CD4-positive, CD25-positive, alpha-beta regulatory T cell (primary cell): ENCODE measurements around the gene SSR2. TPM values are rescaled to one million over a fixed set of nuclear protein-coding genes. Genes with fewer than 3 reads are reported as not detected.

Source experiments
- ATAC-seq, 2 donors: fragments of 150-1000 bp; cut with Tn5 transposase; one replicate each; pipeline ENCODE4 v1.10.0; 2021; ENCODE audit warnings: low read depth in 2 of 2, moderate number of reproducible peaks in 2 of 2, moderate library complexity in 1 of 2
- DNase-seq, 3 donors: peaks; one replicate each; pipeline versions ENCODE4 v3.0.0 to v3.0.0-alpha.2; 2012 to 2022; ENCODE audit warnings: mixed read lengths in 1 of 3
- H3K27ac ChIP-seq: one replicate; pipeline ENCODE4 v1.7.0; 2013; ENCODE audit warnings: mild to moderate bottlenecking, low read length; ENCODE audit not compliant: insufficient read depth, poor library complexity, severe bottlenecking
- H3K27me3 ChIP-seq: one replicate; pipeline ENCODE4 v1.7.0; 2013; ENCODE audit warnings: low read length; ENCODE audit not compliant: control insufficient read depth, insufficient read depth
- H3K36me3 ChIP-seq: one replicate; pipeline ENCODE4 v1.7.0; 2013; ENCODE audit warnings: mild to moderate bottlenecking, low read length, moderate library complexity; ENCODE audit not compliant: control insufficient read depth, insufficient read depth
- H3K4me1 ChIP-seq: 2 replicates; pipeline ENCODE4 v1.7.0; 2013; ENCODE audit warnings: mild to moderate bottlenecking, low read length; ENCODE audit not compliant: insufficient read depth, control insufficient read depth, poor library complexity, severe bottlenecking
- H3K4me3 ChIP-seq: one replicate; pipeline ENCODE4 v1.7.0; 2013; ENCODE audit warnings: low read depth, mild to moderate bottlenecking, low read length, moderate library complexity
- H3K9me3 ChIP-seq, 2 experiments: 1 replicate in 1 of 2; 2 replicates in 1 of 2; pipeline ENCODE4 v1.7.0; 2013; ENCODE audit warnings: low read length in 2 of 2, mild to moderate bottlenecking in 1 of 2, moderate library complexity in 1 of 2; ENCODE audit not compliant: control insufficient read depth in 2 of 2
- H3K27ac Mint-ChIP-seq, 3 donors: one replicate each; pipeline ENCODE4 v1.8.0; 2020 to 2022; ENCODE audit warnings: mild to moderate bottlenecking in 3 of 3, mixed read lengths in 3 of 3, moderate library complexity in 2 of 3
- H3K27me3 Mint-ChIP-seq: one replicate; pipeline ENCODE4 v1.8.0; 2022; ENCODE audit warnings: mild to moderate bottlenecking, mixed read lengths
- H3K36me3 Mint-ChIP-seq: one replicate; pipeline ENCODE4 v1.8.0; 2020; ENCODE audit warnings: mixed read lengths
- H3K4me1 Mint-ChIP-seq, 4 donors: one replicate each; pipeline ENCODE4 v1.8.0; 2020 to 2022; ENCODE audit warnings: mixed read lengths in 4 of 4, mild to moderate bottlenecking in 1 of 4
- H3K4me3 Mint-ChIP-seq, 4 donors: one replicate each; pipeline ENCODE4 v1.8.0; 2020 to 2022; ENCODE audit warnings: mild to moderate bottlenecking in 4 of 4, mixed read lengths in 4 of 4, moderate library complexity in 3 of 4
- H3K9me3 Mint-ChIP-seq, 7 donors: one replicate each; pipeline ENCODE4 v1.8.0; 2020 to 2022; ENCODE audit warnings: mixed read lengths in 7 of 7, mild to moderate bottlenecking in 3 of 7, moderate library complexity in 2 of 7
- polyA plus RNA-seq, 4 donors: library from polyadenylated mRNA; unstranded; fragments of 300-500 nt; fragmentation: Illumina TruSeq; gene quantifications; one replicate each; pipeline ENCODE4 v1.2.3, GENCODE V29; 2021
- total RNA-seq: library from RNA; stranded (reverse); gene quantifications from one replicate; pipeline ENCODE4 v1.2.3, GENCODE V29; 2022

Gene SSR2
- total and polyA plus RNA-seq, 5 donors from 2014 or later = 196 to 421 (median 365) TPM

DNA sequence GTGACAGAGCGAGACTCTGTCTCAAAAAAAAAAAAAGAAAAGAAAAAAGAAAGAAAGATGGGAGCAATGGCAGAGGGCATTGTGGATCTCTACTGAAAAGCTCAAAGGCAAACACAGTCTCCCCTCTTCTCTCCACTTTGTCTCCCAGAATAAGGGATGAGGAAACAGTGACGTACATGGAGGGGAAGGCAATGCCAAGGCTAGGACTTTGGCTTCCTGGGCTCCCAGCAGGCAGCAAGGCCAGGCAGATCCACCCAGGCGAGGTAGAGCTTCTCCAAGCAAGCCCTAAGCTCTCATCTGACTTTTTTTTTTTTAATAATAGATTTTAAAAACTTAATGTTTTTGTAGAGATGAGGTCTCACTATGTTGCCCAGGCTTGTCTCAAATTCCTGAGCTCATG is 47.0 kb downstream of the SSR2 start:
- Mint-ChIP-seq H3K36me3 (peaks cover 45% of the 10 kb centered on the region), H3K9me3 (peaks cover 0 to 1% (median 0%) of the 10 kb centered on the region in 7 donors), H3K27me3 (no peaks in the 10 kb centered on the region), H3K4me3 (peak overlapping the region; percentile 92 to 100 (median 99)), H3K27ac (peak overlapping the region; percentile 90 to 95 (median 92)), H3K4me1 (peaks cover 0 to 80% (median 68%) of the 10 kb centered on the region in 4 donors)
- Histone ChIP-seq H3K27me3 (no peaks in the 10 kb centered on the region), H3K4me3 (peak overlapping the region; percentile 92), H3K27ac (peak overlapping the region; percentile 86), H3K36me3 (peaks cover 24% of the 10 kb centered on the region), H3K4me1 (peaks cover 90% of the 10 kb centered on the region), H3K9me3 (no peaks in the 10 kb centered on the region)
- ATAC-seq (no peak), DNase-seq (no peak)

DNA sequence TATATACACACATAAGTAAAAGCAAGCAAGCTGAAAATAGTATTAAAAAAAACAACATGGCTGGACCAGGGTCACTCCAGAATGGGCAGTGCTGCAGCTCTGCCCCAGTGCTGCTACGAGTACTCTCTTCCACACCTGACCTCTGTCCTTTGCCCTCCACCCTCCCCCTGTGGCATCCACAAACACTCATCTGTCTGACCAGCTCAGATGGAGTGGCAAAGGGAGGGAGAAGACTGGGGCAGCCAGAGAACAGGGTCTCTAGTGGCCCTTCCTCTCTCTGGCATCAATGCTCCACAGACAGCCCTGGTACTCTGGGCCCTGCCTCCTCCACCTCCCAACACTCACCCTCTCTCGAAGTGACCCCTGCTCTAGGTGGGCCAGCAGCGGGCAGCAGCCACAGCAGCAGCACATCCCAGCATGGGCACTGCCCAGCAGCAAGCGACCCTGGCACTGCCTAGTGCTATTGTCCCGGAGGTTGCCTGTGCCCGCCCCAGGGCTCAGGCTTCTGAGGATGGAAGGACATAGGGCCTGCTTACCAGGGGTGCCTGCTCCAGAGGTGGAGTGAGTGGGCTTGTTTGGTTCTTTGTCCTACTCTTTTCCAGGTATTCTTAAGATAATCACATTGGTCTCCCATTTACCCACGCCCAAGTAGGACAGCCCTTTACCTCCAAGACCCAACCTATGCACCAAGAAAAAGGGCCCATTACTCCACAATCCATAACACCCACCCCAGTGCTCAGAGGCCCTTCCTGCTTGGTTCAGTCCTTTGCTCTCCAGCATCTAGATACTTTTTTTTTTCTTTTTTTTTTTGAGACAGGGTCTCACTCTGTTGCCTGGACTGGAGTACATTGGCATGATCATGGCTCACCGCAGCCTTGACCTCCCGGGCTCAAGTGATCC is 48.6 kb downstream of the SSR2 start:
- no peak for DNase-seq
- H3K27me3 ChIP-seq = no peaks in the 10 kb centered on the region
- peak overlapping the region; percentile 34 for H3K4me3 ChIP-seq
- Mint-ChIP-seq H3K27ac (peak overlapping the region; percentile 90 to 98 (median 95)), H3K4me3 (peak overlapping the region; percentile 76 to 92 (median 88)), H3K4me1 (peaks cover 0 to 96% (median 80%) of the 10 kb centered on the region in 4 donors), H3K9me3 (peaks cover 0 to 1% (median 0%) of the 10 kb centered on the region in 7 donors), H3K36me3 (peaks cover 41% of the 10 kb centered on the region), H3K27me3 (no peaks in the 10 kb centered on the region)
- H3K27ac ChIP-seq = peak overlapping the region; percentile 72
- peaks cover 40% of the 10 kb centered on the region for H3K36me3 ChIP-seq
- no peak for ATAC-seq
- H3K9me3 ChIP-seq = no peaks in the 10 kb centered on the region
- peaks cover 98% of the 10 kb centered on the region for H3K4me1 ChIP-seq

DNA sequence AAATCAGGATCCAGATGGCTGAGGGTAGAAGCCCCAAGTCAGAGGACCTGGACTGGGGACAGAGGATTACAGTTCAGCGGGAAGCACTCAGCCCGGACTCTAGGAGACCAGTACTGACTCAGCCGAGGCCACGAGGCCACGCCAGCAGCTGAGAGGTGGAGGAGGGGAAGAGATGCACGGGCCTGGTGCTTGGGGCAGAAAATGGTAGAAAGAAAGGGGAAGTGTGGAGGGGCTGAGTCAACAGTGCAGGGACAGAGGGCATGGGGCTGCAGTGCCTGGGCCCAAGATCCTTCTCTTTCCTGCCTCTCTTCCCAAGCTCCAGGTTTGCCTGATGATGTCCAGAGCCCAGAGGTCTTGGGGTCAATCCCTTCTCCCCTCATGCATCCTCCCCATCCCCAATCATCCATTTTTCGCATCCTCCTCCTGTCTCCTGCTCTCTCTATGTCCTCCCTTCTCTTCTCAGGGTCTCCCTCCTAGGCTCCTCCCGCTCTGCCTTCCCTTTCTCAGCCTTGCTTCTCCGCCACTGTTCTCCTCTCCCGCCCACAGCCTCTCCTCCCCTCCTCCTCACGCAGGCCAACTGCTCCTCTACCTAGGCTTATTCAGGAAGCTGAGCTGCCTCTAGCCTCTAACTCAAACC is 50.1 kb downstream of the SSR2 start:
- H3K27ac Mint-ChIP-seq = peak overlapping the region; percentile 94 to 96 (median 95)
- peaks cover 55% of the 10 kb centered on the region for H3K36me3 ChIP-seq
- peaks cover 0 to 98% (median 78%) of the 10 kb centered on the region in 4 donors for H3K4me1 Mint-ChIP-seq
- H3K4me3 Mint-ChIP-seq = peak overlapping the region; percentile 71 to 92 (median 84)
- H3K4me3 ChIP-seq = peak overlapping the region; percentile 52
- H3K27me3 Mint-ChIP-seq = no peaks in the 10 kb centered on the region
- peaks cover 43% of the 10 kb centered on the region for H3K36me3 Mint-ChIP-seq
- DNase-seq (no peak), ATAC-seq (peak; percentile 59 to 60)
- peak overlapping the region; percentile 72 for H3K27ac ChIP-seq
- H3K27me3 ChIP-seq = no peaks in the 10 kb centered on the region
- peaks cover 88% of the 10 kb centered on the region for H3K4me1 ChIP-seq
- H3K9me3 ChIP-seq = no peaks in the 10 kb centered on the region
- H3K9me3 Mint-ChIP-seq = peaks cover 0 to 1% (median 0%) of the 10 kb centered on the region in 7 donors

DNA sequence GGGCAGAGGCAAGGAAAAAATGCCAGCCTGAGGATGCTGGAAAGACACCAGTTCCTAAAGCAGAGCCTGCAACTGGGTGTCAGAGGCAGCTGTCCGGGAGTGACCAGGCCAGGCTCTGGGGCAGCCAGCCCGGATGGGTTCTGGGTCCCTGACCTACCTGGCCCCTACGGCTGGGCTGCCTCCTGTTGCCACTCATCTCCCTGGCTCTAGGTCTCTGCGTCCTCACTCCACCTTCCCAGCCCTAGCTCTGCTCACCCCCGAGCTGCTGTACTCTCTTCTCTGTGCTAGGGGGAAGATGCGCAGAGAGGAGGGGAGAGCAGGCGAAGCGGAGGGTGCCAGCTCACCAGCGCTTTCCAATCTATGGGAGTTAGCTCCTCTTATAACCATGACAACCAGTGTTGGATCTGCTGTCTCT is 51.4 kb downstream of the SSR2 start:
- Histone ChIP-seq H3K9me3 (no peaks in the 10 kb centered on the region), H3K27me3 (no peaks in the 10 kb centered on the region), H3K27ac (peak overlapping the region; percentile 72), H3K4me1 (peaks cover 75% of the 10 kb centered on the region), H3K36me3 (peaks cover 68% of the 10 kb centered on the region), H3K4me3 (no peak overlapping the region)
- peaks cover 43% of the 10 kb centered on the region for H3K36me3 Mint-ChIP-seq
- H3K27ac Mint-ChIP-seq = peak overlapping the region; percentile 94 to 96 (median 95)
- peak overlapping the region in 3 of 4 donors; percentile 69 to 92 (median 71) for H3K4me3 Mint-ChIP-seq
- no peak for ATAC-seq
- H3K4me1 Mint-ChIP-seq = peaks cover 0 to 86% (median 67%) of the 10 kb centered on the region in 4 donors
- no peak for DNase-seq
- no peaks in the 10 kb centered on the region for H3K27me3 Mint-ChIP-seq
- peaks cover 0 to 1% (median 0%) of the 10 kb centered on the region in 7 donors for H3K9me3 Mint-ChIP-seq

DNA sequence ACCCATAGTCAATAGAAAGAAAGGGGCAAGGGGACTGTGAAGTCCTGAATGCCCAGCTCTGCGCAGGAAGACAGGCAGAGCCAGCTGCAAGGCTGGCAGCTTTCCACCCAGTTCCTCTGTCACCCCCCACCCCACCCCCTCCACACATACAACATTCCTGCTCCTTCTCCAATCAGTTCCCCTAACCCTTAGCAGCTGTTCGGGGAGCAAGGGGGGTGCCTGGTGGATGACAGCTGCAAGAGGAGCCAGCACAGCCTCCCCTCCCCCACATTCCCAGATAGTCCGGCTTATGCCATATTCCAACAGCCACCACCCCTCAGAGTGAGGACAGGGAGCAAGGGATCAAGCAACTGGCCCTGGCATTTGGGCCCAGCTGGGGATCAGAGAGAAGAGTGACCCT is 52.1 kb downstream of the SSR2 start:
- peaks cover 47% of the 10 kb centered on the region for H3K36me3 Mint-ChIP-seq

DNA sequence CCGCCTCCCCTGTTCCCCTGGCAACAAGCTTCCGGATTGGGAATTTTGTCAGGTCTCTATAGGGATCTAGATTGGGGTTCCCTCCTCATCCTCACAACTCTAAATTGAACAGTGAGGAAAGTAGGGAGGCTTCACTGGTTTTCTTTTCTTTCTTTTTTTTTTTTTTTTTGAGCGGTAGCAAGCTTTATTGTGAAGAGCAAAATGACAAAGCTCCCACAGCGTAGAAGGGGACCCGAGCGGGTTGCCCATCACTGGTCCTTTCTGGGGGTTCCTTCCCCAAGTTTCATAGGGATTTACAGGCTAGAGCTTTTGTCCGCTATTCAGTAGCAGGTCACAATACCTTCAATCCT is 52.7 kb downstream of the SSR2 start:
- H3K36me3 Mint-ChIP-seq = peaks cover 43% of the 10 kb centered on the region
- H3K36me3 ChIP-seq = peaks cover 67% of the 10 kb centered on the region
- H3K4me1 Mint-ChIP-seq = peaks cover 0 to 76% (median 60%) of the 10 kb centered on the region in 4 donors
- peak overlapping the region; percentile 91 to 97 (median 96) for H3K27ac Mint-ChIP-seq
- no peaks in the 10 kb centered on the region for H3K9me3 ChIP-seq
- peaks cover 0 to 1% (median 0%) of the 10 kb centered on the region in 7 donors for H3K9me3 Mint-ChIP-seq
- H3K27me3 ChIP-seq = no peaks in the 10 kb centered on the region
- H3K4me3 ChIP-seq = peak overlapping the region; percentile 31
- peak overlapping the region; percentile 72 for H3K27ac ChIP-seq
- ATAC-seq (no peak), DNase-seq (no peak)
- H3K4me1 ChIP-seq = peaks cover 63% of the 10 kb centered on the region
- peak overlapping the region; percentile 67 to 92 (median 73) for H3K4me3 Mint-ChIP-seq
- H3K27me3 Mint-ChIP-seq = no peaks in the 10 kb centered on the region

More for the DNA sequence above, 52.1 kb downstream of the SSR2 start:
- Histone ChIP-seq H3K4me1 (peaks cover 68% of the 10 kb centered on the region), H3K9me3 (no peaks in the 10 kb centered on the region), H3K36me3 (peaks cover 65% of the 10 kb centered on the region), H3K27ac (peak overlapping the region; percentile 72), H3K27me3 (no peaks in the 10 kb centered on the region), H3K4me3 (peak overlapping the region; percentile 31)
- peak overlapping the region; percentile 95 to 97 (median 96) for H3K27ac Mint-ChIP-seq
- peak overlapping the region in 3 of 4 donors; percentile 69 to 92 (median 71) for H3K4me3 Mint-ChIP-seq
- no peaks in the 10 kb centered on the region for H3K27me3 Mint-ChIP-seq
- ATAC-seq = no peak
- H3K9me3 Mint-ChIP-seq = peaks cover 0 to 1% (median 0%) of the 10 kb centered on the region in 7 donors
- H3K4me1 Mint-ChIP-seq = peaks cover 0 to 82% (median 65%) of the 10 kb centered on the region in 4 donors
- no peak for DNase-seq

DNA sequence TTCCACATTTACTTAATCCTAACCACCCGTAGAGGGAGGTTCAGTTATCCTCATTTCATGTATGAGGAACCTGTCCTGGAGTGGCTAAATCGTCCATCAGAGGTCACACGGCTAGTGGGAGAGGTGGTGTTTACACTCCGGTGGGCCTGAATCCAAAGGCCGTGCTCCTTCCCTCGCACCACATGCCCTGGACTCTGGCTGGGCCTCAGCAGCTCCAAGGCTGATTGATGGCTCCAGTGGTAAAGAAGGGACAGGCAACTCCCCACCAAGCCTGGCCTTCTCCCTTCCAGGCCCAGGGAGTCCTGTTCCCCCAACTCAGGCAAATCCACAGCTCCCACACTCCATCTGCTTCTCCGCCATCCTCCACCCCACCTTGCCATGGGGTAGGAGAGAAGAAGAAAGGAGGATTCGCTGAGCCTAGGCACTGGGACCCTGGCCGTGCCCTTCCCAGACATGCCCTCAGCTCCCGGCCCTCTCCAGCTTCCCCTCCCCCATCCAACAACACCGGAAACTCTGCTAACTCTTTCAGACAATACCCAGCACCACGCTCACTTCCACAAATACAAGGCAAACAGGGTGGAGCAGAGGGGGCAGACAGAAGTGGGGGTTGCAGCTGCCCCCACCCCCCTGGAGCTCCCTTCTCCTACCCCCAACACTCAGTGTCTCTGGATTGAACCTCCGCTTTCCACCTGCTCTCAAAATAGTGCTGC is 53.3 kb downstream of the SSR2 start:
- Histone ChIP-seq H3K27ac (peak overlapping the region; percentile 72), H3K9me3 (no peaks in the 10 kb centered on the region), H3K4me3 (no peak overlapping the region), H3K36me3 (peaks cover 72% of the 10 kb centered on the region), H3K4me1 (peaks cover 57% of the 10 kb centered on the region), H3K27me3 (no peaks in the 10 kb centered on the region)
- H3K4me1 Mint-ChIP-seq = peaks cover 0 to 70% (median 54%) of the 10 kb centered on the region in 4 donors
- peak overlapping the region; percentile 67 to 92 (median 82) for H3K4me3 Mint-ChIP-seq
- peaks cover 41% of the 10 kb centered on the region for H3K36me3 Mint-ChIP-seq
- ATAC-seq = peak; percentile 33 to 58
- peak overlapping the region; percentile 91 to 97 (median 96) for H3K27ac Mint-ChIP-seq
- peak in 1 of 3 donors; percentile 60 for DNase-seq
- H3K9me3 Mint-ChIP-seq = peaks cover 0 to 1% (median 0%) of the 10 kb centered on the region in 7 donors
- H3K27me3 Mint-ChIP-seq = no peaks in the 10 kb centered on the region
